EH (cell line): ENCODE data around the gene KCTD14.
"Not testable (repeated sequence)": the region's sequence is repeated elsewhere in the genome, so short reads cannot be mapped to it uniquely, and the experiment has no call there.

Experiments used
- DNase-seq: peaks from one replicate; pipeline ENCODE4 v3.0.0-alpha.2; 2015; ENCODE audit warnings: low read depth

Gene KCTD14

DNA sequence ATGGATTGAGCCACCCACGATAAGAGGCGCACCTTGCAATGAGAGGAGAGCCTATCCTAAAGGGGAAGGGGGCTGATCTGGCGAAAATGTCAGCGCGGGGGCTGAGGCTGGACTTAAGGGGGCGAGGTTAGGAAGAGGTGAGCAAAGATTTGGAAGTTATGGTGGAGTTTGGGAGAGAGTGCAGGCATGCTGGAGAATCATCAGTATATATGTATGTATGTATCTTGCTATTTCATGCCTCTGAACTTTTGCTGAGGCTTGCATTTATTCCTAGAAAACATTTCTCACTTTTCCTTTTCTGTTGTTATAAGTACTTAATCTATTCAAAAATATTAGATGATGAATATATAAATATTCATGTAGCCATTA, 23.4 kb upstream of the KCTD14 start:
- no peak for DNase-seq

DNA sequence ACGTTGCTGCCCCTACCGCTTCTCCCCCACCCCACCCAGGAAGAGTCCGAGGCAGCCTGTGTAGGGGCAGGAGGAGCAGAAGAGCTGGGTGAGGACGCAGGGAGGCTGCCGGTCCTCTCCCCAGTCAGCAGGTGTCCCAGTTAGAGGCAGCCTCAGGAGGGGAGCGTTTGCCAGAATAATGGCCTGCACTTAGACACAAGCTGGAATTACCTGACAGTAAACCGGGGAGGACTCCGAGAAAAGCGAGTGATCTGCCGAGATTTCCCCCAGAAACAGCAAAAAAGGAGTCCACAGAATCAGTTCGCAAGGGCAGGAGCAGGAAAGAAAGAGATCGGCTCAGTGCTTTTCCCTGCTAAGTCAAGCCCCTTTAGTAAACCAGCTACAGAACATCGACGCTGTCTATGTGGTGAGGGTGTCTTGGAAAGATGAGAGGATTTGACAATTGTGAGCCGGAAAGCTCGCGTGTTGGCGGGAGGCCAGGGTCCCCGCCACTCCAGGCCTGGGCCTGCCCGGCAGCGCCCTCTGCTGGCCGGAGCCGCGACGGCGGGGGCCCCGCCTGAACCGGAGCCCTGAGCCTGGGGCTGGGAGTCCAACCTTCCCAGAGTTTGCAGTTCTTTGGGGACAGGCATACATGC, 22.9 kb upstream of the KCTD14 start:
- DNase-seq, result peak; percentile 72

DNA sequence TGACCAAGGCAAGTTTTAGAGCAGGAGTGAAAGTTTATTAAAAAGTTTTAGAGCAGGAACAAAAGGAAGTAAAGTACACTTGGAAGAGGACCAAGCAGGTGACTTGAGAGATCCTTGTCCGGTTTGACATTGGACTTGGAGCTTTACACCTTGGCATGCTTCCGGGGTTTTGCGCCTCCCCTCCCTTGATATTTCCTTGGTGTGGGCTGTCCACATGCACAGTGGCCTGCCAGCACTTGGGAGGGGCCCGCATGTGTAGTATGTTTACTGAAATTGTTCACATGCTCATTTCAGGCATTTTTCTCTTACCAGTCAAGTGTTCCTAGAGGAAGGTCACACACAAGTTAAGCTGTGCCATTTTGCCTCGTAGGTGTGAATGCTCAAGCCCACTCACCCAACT, 21.6 kb upstream of the KCTD14 start:
- DNase-seq, result no peak

GRCh38 chr11:78041843-78042440, 18.9 kb upstream of the KCTD14 start:
- DNase-seq, result no peak

GRCh38 chr11:78041380-78041719, 18.3 kb upstream of the KCTD14 start:
- DNase-seq, result not testable (repeated sequence)

DNA sequence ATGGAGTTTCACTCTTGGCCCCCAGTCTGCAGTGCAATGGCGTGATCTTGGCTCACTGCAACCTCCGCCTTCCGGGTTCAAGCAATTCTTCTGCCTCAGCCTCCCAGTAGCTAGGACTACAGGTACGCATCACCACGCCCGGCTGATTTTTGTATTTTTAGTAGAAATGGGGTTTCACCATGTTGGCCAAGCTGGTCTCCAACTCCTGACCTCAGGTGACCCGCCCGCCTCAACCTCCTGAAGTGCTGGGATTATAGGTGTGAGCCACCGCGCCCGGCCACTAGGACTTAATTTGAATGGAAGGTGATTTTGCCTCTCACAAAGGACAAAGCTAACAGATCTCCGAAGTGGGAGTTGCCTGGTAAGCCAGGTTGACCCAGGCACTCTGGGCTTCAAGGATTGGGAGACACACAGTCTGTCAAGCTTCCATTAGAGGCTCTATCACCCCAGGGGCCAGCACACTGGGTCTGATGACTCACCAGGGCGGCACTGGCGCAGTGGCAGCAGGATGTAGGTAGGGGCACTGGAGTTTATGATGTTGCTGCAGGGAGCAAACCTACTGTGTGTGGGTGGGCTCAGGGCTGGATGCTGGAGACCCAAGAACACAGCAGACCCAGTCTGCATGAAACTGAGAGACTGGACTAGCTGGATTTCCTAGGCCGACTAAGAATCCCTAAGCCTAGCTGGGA, 17.8 kb upstream of the KCTD14 start:
- peak; percentile 43 for DNase-seq

GRCh38 chr11:78039919-78040671, 17.0 kb upstream of the KCTD14 start:
- peak; percentile 95 for DNase-seq

DNA sequence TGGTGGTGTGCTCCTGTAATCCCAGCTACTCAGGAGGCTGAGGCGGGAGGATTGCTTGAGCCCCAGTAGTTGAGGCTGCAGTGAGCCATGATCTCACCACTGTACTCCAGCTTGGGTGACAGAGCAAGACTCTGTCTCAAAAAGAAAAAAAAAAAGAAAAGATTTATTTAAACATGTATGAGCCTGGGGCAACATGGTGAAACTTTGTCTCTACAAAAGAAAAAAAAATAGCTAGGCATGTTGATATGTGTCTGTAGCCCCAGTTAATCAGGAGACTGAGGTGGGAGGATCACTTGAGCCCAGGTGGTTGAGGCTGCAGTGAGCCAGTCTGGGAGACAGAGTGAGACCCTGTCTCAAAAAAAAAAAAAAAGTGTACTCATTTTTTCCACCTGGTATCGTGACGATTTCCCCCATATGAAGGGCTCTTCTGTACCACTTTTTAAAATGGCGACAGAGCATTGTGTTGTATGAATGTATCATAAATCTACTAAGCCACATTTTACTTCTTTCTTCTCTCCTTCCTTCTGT, 16.4 kb upstream of the KCTD14 start:
- peak; percentile 24 for DNase-seq

- peak; percentile 27 for DNase-seq
Measured at GRCh38 chr11:78038697-78039313, 15.7 kb upstream of the KCTD14 start.

GRCh38 chr11:78037825-78038620, 14.9 kb upstream of the KCTD14 start:
- no peak for DNase-seq

- peak; percentile 24 for DNase-seq
Measured at GRCh38 chr11:78037056-78037455, 14.0 kb upstream of the KCTD14 start.

- no peak for DNase-seq
Measured at GRCh38 chr11:78036313-78036712, 13.2 kb upstream of the KCTD14 start.

DNA sequence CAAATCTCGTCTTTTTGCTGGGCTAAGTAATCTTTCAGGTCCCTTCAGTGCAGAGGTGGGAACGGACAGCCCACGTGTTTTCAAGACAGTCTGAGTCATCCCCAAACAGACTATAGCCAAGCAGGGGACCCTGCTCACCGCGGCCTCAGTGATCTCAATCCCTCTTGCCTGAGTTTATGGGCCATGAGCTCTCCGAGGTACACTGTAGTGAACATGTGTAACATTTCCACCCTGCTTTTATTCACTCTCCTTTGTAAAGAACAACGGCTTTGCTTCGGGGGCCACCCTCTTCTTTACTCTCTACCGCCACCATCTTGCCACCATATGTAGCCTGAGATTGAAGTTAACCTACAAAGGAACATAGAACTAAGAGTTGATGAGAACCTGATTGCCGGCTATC, 11.5 kb upstream of the KCTD14 start:
- no peak for DNase-seq

GRCh38 chr11:78033040-78033439, 10.0 kb upstream of the KCTD14 start:
- no peak for DNase-seq

DNA sequence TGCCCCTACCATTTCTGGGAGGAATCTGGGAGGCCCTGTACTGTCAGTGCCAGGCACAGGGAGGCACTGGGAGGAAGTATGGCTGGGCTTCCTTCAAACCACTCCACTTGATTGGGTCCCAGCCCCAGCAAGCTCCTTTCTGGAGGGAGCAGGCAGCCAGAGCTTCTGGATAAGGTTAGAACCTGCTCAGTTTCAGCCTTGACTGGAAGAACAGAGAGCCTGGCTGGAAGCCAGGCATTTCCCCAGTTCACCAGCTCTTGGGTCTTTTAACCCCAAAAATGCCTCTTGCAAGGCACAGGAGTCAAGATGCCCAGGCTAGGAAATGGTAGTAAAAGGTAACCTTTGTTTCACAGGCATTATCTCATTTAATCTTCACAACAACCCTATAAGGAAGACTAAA, 9.0 kb upstream of the KCTD14 start:
- no peak for DNase-seq

GRCh38 chr11:78031629-78032028, 8.6 kb upstream of the KCTD14 start:
- no peak for DNase-seq

GRCh38 chr11:78030429-78031325, 7.6 kb upstream of the KCTD14 start:
- peak; percentile 58 for DNase-seq

- peak; percentile 66 for DNase-seq
Measured at GRCh38 chr11:78028423-78028822, 5.3 kb upstream of the KCTD14 start.

- DNase-seq, result no peak
Measured at GRCh38 chr11:78027759-78028158, 4.7 kb upstream of the KCTD14 start.

- no peak for DNase-seq
Measured at GRCh38 chr11:78025378-78025777, 2.3 kb upstream of the KCTD14 start.
